Medulla oblongata (tissue), 1 donor: Measurements from ENCODE around the gene CCSER1.

Source experiments
- DNase-seq: peaks from one replicate; pipeline ENCODE4 v3.0.0-alpha.2; 2015; ENCODE audit errors: extremely low spot score

CCSER1 gene

DNA sequence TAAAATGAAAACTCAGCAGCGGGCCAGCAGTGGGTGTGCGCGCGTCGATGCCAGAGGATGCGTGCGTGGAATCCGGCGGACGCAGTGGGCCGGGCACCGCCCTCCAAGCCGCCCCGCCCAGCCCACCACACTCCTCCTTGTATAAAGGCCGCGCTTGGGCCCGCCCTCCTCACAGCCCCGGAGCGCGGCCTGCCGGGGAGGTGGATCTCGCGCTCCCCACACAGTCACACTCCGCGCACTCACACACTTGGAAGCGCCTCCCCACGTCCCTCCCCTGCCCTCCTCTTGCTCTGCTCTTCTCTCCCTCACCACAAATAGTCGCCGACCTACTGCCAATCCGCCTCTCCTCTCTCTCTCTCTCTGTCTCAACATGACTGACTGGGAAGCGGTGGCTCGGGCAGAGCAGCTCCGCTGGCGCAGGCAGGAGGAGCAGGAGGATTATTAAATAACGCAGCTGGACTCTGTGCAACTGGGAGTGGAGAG is at the start of gene CCSER1:
Gene CCSER1 (plus strand): TSS at position 172 of the 483 bp plus-strand sequence.
- DNase-seq, result peak; percentile 49

- no peak for DNase-seq
These were observed 48.8 kb upstream of the CCSER1 start for GRCh38 chr4:90078440-90078839.

GRCh38 chr4:90080116-90080515 is 47.1 kb upstream of the CCSER1 start:
- no peak for DNase-seq

- DNase-seq, result no peak
These were observed 45.6 kb upstream of the CCSER1 start for GRCh38 chr4:90081432-90082144.

DNA sequence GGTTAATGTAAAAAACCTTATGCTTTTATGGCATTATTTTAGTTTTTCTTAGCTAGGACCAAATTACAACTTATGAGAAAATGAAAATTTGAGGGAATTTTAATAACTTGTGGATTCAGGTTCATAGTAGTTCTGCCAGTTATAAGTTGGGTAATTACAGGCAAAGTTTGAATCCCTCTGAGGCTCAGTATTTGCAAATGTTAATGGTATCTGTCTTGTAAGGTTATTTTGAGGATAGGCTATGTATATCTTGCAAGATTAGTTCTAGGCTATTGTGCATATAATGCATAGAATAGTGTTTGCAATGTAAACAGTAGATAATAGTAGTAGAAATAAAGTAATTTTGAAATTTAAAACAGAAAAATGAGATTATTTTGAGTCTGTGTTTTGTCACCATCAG is 44.7 kb upstream of the CCSER1 start:
- no peak for DNase-seq

DNA sequence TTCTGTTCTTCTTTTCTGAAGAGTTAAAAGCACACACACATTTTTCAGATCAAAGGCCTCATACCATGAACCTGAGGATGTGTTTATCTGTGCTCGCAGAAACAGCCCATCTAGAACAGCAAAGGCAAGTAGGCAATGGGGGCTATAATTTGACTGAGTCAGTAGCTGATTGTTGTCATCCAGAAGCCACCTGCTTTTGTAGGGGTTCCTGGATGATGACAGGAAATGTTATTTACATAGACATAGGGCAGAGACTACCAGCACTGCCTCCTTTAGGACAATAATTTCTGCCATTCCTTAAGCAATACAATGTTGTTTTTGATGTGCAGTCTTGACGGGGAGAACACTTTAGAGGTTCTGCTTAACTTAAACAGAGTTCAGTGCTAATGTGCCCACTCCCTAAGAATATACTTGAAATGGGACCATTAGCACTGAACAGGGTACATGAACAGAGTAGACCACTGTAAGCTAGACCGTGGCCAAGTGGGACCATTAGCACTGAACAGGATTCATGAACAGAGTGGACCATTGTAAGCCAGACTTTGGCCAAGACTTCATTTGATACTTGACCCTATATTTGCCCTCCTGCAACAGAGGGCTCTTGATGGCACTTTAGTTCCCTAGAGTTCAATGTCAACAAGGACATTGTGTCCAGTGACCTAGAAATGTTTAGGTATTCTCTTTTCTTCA is 42.8 kb upstream of the CCSER1 start:
- DNase-seq, result no peak

DNA sequence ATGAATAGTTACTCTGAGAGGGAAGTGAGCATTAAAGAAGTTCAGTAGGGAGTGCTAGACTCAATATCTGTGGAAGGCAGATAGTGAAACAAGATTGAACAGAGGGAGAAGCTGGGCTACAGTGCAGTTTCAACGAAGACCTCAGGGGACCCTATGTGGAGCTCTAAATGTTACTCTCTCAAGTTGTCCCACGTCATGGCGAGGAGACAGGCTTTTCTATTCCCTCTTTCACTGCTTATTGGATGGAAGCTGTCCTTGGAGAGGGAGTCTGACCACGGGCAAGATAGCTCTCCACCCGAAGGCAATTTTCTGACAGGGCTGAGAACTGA is 42.3 kb upstream of the CCSER1 start:
- no peak for DNase-seq

DNA sequence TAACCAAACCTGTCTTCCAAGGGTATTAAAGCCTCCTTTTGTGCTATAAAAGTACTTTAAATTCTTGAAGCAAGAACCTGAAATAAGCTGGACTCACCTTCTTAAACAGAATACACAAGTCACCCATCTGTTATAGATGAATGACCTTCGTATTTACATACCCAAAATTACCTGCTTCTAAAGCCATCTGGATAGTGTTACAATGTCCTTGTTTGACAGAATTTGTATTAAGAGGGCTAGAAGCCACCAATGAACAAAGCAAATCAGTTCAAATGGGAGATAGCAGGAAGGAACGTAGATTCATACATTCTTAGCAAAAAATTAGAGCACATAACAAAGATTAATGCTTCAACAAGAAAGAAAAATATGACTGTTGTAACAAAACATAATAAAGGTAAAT is 33.7 kb upstream of the CCSER1 start:
- DNase-seq, result no peak

- no peak for DNase-seq
These were observed 32.2 kb upstream of the CCSER1 start for GRCh38 chr4:90095000-90095399.

GRCh38 chr4:90099812-90100211 is 27.4 kb upstream of the CCSER1 start:
- no peak for DNase-seq

- no peak for DNase-seq
These were observed 23.2 kb upstream of the CCSER1 start for GRCh38 chr4:90103991-90104390.

DNA sequence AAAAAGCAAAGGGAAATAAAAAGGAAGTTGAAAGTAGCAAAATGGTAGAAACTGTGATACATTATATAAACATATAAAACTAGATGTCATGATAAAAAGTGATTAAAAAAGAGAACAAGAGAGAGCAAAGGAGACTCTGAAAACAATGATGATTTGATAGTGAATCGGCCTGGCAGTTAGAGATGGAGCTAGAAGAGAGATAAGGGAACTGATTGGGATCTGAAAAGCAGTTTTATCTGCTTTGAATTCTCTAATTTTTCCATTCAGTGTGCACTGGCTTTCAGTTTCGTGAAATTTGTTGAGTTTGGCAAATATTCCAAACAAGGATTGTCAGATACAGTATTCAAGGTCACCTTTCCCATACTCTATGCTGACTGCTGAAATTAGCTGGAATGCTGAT is 21.9 kb upstream of the CCSER1 start:
- DNase-seq, result no peak

DNA sequence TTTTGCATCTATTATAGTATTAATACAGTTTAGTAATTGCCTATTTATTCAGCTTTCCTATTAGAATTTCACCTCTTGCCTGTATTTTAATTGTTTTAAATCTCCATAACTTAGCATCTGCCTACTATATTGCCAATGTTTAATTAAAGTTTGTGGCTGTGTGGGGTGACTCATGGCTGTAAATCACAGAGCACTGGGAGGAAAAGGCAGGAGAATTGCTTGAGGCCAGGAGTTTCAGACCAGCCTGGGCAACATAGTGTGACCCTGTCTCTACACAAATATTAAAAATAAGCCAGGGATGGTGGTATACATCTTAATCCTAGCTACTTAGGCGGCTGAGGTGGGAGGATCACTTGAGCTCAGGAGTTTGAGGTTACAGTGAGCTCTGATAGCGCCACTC is 14.5 kb upstream of the CCSER1 start:
- no peak for DNase-seq

GRCh38 chr4:90113881-90114457 is 13.2 kb upstream of the CCSER1 start:
- no peak for DNase-seq

DNA sequence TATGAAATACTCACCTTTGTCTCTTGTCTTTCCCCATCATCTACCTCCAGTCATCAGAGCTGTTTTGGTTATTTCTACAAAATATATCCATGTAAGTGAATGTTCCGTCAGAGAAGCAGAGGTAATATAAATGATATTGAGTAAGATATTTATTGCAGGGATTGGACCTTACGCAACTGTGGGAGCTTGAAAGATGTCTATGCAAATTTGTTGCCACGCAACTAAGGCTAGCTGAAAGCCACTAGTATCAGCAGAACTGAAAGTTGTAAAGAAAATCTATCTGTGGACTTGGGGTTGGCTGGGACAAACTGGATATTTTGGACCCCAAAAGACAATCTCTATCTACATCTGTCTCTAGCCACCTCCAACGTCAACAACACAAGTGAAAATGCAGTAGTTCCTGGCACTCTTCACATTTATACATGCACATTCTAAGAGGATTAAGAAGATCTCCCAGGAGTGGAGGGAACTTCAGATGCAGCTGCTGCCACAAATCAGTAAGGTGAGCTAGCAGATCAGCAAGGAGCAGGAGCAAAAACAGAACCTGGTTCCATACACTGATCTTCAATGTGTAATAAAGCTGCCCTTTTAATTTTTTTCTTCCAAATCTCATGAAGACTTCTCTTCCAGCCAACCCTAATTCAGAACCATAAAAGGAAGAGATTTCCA is 8.5 kb upstream of the CCSER1 start:
- DNase-seq, result no peak

DNA sequence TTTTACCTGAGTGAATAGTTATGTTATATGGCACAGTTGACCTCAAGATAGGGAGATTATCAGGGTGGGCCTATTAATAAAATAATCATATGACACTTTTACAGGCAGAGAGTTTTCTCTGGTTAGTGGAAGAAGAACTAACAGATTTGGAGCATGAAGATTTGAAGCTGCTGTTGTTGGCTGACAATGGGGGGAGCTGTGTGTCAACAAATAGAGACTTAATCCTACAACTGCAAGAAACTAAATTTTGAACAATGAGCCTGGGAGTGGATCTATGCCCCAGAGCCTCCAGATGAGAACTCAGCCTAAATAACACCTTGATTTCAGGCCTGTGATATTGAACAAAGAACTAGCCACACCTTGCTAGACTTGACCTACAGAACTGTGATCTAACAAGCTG is 7.2 kb upstream of the CCSER1 start:
- no peak for DNase-seq

DNA sequence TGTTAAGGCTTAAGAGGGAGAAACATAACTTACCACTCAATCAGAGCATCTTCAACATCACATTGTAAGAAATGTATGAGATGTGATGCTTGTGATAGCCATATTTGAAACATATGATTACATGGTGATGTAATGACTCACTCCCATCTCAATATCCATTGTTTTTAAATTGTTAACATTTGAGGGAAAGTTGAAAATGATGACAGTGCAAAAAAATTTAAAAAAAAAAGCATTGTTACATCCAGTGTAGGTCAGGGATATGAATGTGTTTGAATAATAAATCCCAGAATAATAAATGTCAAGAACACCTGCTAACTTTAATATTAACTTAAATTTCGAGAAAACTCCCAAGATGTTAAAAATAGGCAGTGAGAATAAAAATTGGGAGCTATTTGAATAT is 6.4 kb upstream of the CCSER1 start:
- no peak for DNase-seq

- no peak for DNase-seq
These were observed 5.4 kb upstream of the CCSER1 start for GRCh38 chr4:90121676-90122354.

DNA sequence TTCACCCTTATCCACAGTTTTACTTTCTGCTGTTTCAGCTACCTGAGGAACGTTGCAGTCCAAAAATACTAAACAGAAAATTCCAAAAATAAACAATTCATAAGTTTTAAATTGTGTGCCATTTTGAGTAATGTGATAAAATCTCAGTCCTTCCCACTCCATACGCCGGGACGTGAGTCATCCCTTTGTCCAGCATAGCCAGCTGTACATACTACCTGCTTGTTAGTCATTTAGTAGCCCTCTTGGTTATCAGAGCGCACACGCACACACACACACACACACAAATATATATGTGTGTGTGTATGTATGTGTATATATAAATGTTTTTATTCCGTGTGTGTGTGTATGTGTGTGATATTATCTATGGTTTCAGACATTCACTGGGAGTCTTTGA is 4.8 kb upstream of the CCSER1 start:
- no peak for DNase-seq

- no peak for DNase-seq
These were observed 2.9 kb upstream of the CCSER1 start for GRCh38 chr4:90124276-90124675.

DNA sequence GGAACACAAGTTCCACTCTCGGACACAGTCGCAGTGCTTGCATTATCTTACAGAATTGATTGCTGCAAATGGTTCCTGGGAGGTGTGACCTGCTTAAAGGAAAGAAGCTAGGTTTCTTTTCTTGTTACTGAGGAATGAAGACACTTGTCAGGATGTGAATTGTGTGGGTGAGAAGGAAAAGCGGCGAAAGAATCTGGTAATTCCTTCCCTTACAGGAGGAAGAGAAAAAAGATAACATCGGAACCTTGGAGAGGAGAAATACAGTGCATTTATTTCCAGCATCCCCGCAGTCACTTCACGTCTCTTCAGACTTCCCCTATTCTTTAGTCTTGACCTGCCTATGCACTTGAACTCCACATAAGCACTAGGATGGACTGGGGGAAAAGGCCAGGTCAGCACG is 389 bp upstream of the CCSER1 start:
- DNase-seq, result no peak

DNA sequence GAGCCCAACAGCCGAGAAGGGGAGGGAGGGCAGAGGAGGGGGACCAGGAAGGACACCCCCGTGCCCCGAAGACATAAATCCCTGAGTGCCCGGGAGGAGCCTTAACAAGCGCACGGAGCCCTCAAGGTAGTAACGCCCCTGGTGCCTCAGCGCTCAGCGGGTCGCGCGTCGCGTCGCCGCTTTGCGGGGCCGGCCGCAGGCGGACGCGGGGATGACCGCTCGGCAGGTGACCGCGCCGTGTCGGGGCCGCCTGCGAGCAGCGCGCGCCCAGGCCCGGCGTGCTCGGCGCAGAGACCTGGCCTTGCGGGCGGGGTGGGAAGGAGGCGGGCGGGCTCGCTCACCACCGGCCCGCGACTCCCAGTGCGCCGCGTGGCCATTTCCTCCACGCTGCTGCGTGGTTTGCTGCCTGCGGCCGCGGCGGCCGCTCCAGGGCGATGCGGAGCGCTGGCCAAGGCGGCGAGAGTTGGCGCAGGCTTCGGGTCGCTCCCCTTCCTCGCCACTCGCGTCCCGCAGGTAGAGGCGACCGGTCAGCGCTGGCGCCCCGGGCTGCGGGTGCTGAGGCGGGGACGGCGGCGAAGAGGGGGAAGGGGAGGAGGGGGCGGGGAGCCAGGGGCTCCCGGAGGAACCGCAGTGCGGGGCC is 632 bp downstream of the CCSER1 start:
- DNase-seq, result no peak
